D341Med (cell line): ENCODE data around the gene HNRNPA0.
"Not testable (repeated sequence)": the region's sequence is repeated elsewhere in the genome, so short reads cannot be mapped to it uniquely, and the experiment has no call there.

ENCODE experiments used
- DNase-seq: peaks from one replicate; pipeline ENCODE4 v3.0.0; 2012; ENCODE audit warnings: low spot score

The HNRNPA0 gene

GRCh38 chr5:137754188-137754960 lies at the start of gene HNRNPA0:
Gene HNRNPA0, minus strand, starts transcription at chr5:137754363. Its CDS starts 297 bp downstream, at chr5:137754066.
- DNase-seq = peak; percentile 96

- no peak for DNase-seq
These were observed 48.4 kb upstream of the HNRNPA0 start for GRCh38 chr5:137802282-137803210.

GRCh38 chr5:137800700-137801411 lies 46.7 kb upstream of the HNRNPA0 start:
- DNase-seq = no peak

- DNase-seq = no peak
These were observed 42.1 kb upstream of the HNRNPA0 start for GRCh38 chr5:137796279-137796678.

- DNase-seq = no peak
These were observed 40.7 kb upstream of the HNRNPA0 start for GRCh38 chr5:137794863-137795262.

- no peak for DNase-seq
These were observed 38.1 kb upstream of the HNRNPA0 start for GRCh38 chr5:137792303-137792702.

GRCh38 chr5:137791799-137792198 lies 37.6 kb upstream of the HNRNPA0 start:
- DNase-seq = no peak

GRCh38 chr5:137791387-137791786 lies 37.2 kb upstream of the HNRNPA0 start:
- no peak for DNase-seq

GRCh38 chr5:137788560-137788959 lies 34.4 kb upstream of the HNRNPA0 start:
- not testable (repeated sequence) for DNase-seq

- DNase-seq = no peak
These were observed 28.9 kb upstream of the HNRNPA0 start for GRCh38 chr5:137782984-137783536.

GRCh38 chr5:137782055-137782454 lies 27.9 kb upstream of the HNRNPA0 start:
- no peak for DNase-seq

- peak; percentile 38 for DNase-seq
These were observed 24.8 kb upstream of the HNRNPA0 start for GRCh38 chr5:137778772-137779564.

- DNase-seq = not testable (repeated sequence)
These were observed 13.8 kb upstream of the HNRNPA0 start for GRCh38 chr5:137767937-137768336.

GRCh38 chr5:137761566-137761965 lies 7.4 kb upstream of the HNRNPA0 start:
- DNase-seq = no peak

- DNase-seq = no peak
These were observed 6.8 kb upstream of the HNRNPA0 start for GRCh38 chr5:137760719-137761516.

- DNase-seq = no peak
These were observed 6.1 kb upstream of the HNRNPA0 start for GRCh38 chr5:137760294-137760693.

GRCh38 chr5:137758715-137759306 lies 4.6 kb upstream of the HNRNPA0 start:
- no peak for DNase-seq

GRCh38 chr5:137758121-137758520 lies 4.0 kb upstream of the HNRNPA0 start:
- no peak for DNase-seq

GRCh38 chr5:137757634-137758033 lies 3.5 kb upstream of the HNRNPA0 start:
- no peak for DNase-seq
